Tibial artery (tissue), 4 donors: Measurements from ENCODE around the gene PRXL2C.
"Not testable (repeated sequence)": the region's sequence is repeated elsewhere in the genome, so short reads cannot be mapped to it uniquely, and the experiment has no call there.

Experiments used
- DNase-seq, 2 donors: peaks; one replicate each; pipeline ENCODE4 v3.0.0-alpha.2; 2019
- H3K27ac ChIP-seq, 2 donors: fragments of 200-600 bp; sonication (generic) in 1 of 2; 1 replicate in 1 of 2; 2 replicates in 1 of 2; pipeline ENCODE4 v1.5.1; 2018 to 2019; ENCODE audit warnings: mild to moderate bottlenecking in 1 of 2
- H3K27me3 ChIP-seq, 2 donors: fragments of 200-600 bp; sonication (generic) in 1 of 2; one replicate each; pipeline versions ENCODE4 v1.5.1 to v1.6.0; 2016 to 2019
- H3K36me3 ChIP-seq, 3 donors: fragments of 200-600 bp; sonication (generic) in 2 of 3; one replicate each; pipeline ENCODE4 v1.5.1; 2016 to 2019; ENCODE audit warnings: mild to moderate bottlenecking in 2 of 3
- H3K4me1 ChIP-seq, 4 donors: fragments of 200-600 bp; sonication (generic) in 2 of 4; 1 replicate in 3 of 4; 2 replicates in 1 of 4; pipeline ENCODE4 v1.5.1; 2016 to 2019
- H3K4me3 ChIP-seq, 2 donors: fragments of 200-600 bp; sonication (generic) in 1 of 2; 1 replicate in 1 of 2; 2 replicates in 1 of 2; pipeline ENCODE4 v1.5.1; 2018 to 2019; ENCODE audit warnings: mild to moderate bottlenecking in 2 of 2
- H3K9me3 ChIP-seq, 3 donors: fragments of 200-600 bp; sonication (generic) in 1 of 3; one replicate each; pipeline ENCODE4 v1.5.1; 2016 to 2019
- CTCF ChIP-seq, 2 experiments: fragments of 200-600 bp in 1 of 2; fragments of 450-650 bp in 1 of 2; IDR thresholded peaks; one replicate each; pipeline ENCODE4 v1.5.1; 2017 to 2019; ENCODE audit warnings: antibody characterized with exemption in 2 of 2, mild to moderate bottlenecking in 1 of 2, moderate library complexity in 1 of 2
- intact Hi-C: fragments of 100-400 bp; cut with DNase I; formaldehyde crosslinking; loops from one replicate; pipeline ENCODE4 v1.15.0; 2023; ENCODE audit warnings: low total_unique reads

PRXL2C gene

GRCh38 chr9:96667363-96667728, 12.2 kb upstream of the PRXL2C start:
- H3K27me3 ChIP-seq: peaks cover 0 to 5% of the 10 kb centered on the region in 2 donors
- no peak for DNase-seq
- H3K4me3 ChIP-seq: no peak overlapping the region
- no peaks in the 10 kb centered on the region for H3K36me3 ChIP-seq
- TF ChIP-seq CTCF (IDR thresholded peaks at IDR 0.05): no peak
- H3K9me3 ChIP-seq: no peaks in the 10 kb centered on the region
- H3K4me1 ChIP-seq: no peaks in the 10 kb centered on the region
- intact Hi-C loops: loop anchor here (5.0 to 10.0 kb wide), 2 partner anchors 340 to 443 kb away; no protein-coding TSS in a partner anchor
- H3K27ac ChIP-seq: no peak overlapping the region

DNA sequence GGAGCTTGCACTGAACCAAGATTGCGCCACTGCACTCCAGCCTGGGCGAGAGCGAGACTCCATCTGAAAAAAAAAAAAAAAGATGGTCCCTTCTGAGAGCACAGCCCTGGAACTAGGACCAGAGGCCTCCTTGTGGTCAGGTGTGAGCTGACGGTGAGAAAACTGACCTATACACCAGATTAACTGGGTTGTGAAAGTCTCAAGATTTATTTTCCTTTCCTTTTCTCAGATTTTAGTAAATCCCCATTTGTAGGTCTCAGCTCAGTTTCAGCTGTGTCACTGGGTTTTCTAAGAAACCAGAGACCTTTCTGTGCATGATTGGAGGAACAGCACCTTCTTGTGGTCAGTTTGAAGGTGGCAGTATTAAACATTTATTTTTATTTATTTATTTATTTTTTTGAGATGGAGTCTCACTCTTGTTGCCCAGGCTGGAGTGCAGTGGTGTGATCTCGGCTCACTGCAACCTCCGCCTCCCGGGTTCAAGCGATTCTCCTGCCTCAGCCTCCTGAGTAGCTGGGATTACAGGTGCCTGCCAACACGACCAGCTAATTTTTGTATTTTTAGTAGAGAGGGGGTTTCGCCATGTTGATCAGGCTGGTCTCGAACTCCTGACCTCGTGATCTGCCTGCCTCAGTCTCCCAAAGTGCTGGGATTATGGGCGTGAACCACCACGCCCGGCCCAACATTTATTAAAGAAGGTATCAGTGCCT, 11.7 kb upstream of the PRXL2C start:
- intact Hi-C loops: loop anchor here (5.0 to 10.0 kb wide), 2 partner anchors 340 to 442 kb away; no protein-coding TSS in a partner anchor
- not testable (repeated sequence) for H3K4me3 ChIP-seq, H3K27ac ChIP-seq, H3K27me3 ChIP-seq, H3K36me3 ChIP-seq, DNase-seq, H3K4me1 ChIP-seq, H3K9me3 ChIP-seq
- peak; percentile 81 to 83 for TF ChIP-seq CTCF (IDR thresholded peaks at IDR 0.05)

GRCh38 chr9:96665789-96666188, 10.7 kb upstream of the PRXL2C start:
- intact Hi-C loops: loop anchor here (5.0 to 10.0 kb wide), 2 partner anchors 338 to 441 kb away; no protein-coding TSS in a partner anchor

DNA sequence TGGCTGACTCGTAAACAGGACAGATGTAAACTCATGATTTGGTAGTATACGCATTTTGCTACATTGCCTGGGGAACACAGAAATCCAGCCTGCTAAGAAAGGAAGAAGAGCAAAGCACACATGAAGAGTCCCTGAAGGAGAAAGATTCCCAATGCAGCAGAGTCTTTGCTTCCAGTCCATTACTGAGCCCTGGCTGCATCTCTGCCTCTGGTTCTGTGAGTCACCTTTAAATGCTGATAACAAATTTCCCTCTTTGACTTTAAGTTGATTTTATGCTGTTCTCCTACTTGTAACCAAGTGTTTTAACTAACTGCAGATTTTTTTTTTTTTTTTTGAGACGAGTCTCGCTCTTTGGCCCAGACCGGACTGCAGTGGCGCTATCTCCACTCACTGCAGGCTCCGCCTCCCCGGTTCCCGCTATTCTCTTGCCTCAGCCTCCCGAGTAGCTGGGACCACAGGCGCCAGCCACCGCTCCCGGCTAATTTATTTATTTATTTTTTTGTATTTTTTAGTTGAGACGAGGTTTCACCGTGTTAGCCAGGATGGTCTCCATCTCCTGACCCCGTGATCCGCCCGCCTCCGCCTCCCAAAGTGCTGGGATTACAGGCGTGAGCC, 8.5 kb upstream of the PRXL2C start:
- no peak for DNase-seq
- intact Hi-C loops: loop anchor here (10.0 kb wide), 1 partner anchor 439 kb away; no protein-coding TSS in a partner anchor
- TF ChIP-seq CTCF (IDR thresholded peaks at IDR 0.05): no peak
- Histone ChIP-seq H3K27me3 (peaks cover 0 to 2% of the 10 kb centered on the region in 2 donors), H3K4me3 (no peak overlapping the region), H3K27ac (no peak overlapping the region), H3K4me1 (no peaks in the 10 kb centered on the region), H3K9me3 (no peaks in the 10 kb centered on the region), H3K36me3 (no peaks in the 10 kb centered on the region)

More at GRCh38 chr9:96665789-96666188, 10.7 kb upstream of the PRXL2C start:
- Histone ChIP-seq H3K4me1 (no peaks in the 10 kb centered on the region), H3K9me3 (no peaks in the 10 kb centered on the region), H3K27ac (no peak overlapping the region), H3K4me3 (no peak overlapping the region), H3K36me3 (no peaks in the 10 kb centered on the region), H3K27me3 (peaks cover 0 to 5% of the 10 kb centered on the region in 2 donors)
- no peak for DNase-seq
- no peak for TF ChIP-seq CTCF (IDR thresholded peaks at IDR 0.05)

DNA sequence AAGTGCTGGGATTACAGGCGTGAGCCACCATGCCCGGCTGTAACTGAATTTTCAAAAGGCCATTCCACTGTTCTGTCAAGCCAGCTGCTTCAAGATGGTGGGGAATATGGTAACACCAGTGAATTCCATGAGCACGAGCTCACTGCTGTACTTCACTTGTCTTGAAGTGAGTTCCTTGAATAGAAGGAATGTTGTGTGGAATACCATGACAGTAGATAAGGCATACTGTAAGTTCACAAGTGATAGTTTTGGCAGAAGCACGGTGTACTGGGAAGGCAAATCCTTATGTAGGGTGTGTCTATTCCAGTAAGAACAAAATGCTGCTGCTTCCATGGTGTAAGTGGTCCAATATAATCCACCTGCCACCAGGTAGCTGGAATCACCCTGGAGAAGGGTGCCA, 6.6 kb upstream of the PRXL2C start:
- H3K36me3 ChIP-seq: no peaks in the 10 kb centered on the region
- H3K27ac ChIP-seq: no peak overlapping the region
- no peak for TF ChIP-seq CTCF (IDR thresholded peaks at IDR 0.05)
- H3K4me1 ChIP-seq: no peaks in the 10 kb centered on the region
- no peak for DNase-seq
- H3K27me3 ChIP-seq: no peaks in the 10 kb centered on the region
- intact Hi-C loops: loop anchor here (10.0 kb wide), 1 partner anchor 437 kb away; no protein-coding TSS in a partner anchor
- no peaks in the 10 kb centered on the region for H3K9me3 ChIP-seq
- no peak overlapping the region for H3K4me3 ChIP-seq
